D721Med (cell line): ENCODE data around the gene OR51Q1.

ENCODE experiments used
- DNase-seq: peaks from one replicate; pipeline ENCODE4 v3.0.0; 2011; ENCODE audit warnings: low spot score; ENCODE audit not compliant: insufficient read length
- FAIRE-seq: peaks from 2 replicates; lab custom pipeline; 2011; peaks lifted over from hg19 to GRCh38; lab: Jason Lieb, UNC
- TF ChIP-seq, protein P1 (sequence below): IDR thresholded peaks from 2 replicates; pipeline ENCODE4 v1.5.1; 2012; ENCODE audit warnings: mild to moderate bottlenecking, control low read depth; ENCODE audit not compliant: insufficient read depth; ENCODE audit errors: missing control alignments

OR51Q1 gene

GRCh38 chr11:5405173-5405572 is 16.7 kb upstream of the OR51Q1 start:
- TF ChIP-seq, protein P1, sequence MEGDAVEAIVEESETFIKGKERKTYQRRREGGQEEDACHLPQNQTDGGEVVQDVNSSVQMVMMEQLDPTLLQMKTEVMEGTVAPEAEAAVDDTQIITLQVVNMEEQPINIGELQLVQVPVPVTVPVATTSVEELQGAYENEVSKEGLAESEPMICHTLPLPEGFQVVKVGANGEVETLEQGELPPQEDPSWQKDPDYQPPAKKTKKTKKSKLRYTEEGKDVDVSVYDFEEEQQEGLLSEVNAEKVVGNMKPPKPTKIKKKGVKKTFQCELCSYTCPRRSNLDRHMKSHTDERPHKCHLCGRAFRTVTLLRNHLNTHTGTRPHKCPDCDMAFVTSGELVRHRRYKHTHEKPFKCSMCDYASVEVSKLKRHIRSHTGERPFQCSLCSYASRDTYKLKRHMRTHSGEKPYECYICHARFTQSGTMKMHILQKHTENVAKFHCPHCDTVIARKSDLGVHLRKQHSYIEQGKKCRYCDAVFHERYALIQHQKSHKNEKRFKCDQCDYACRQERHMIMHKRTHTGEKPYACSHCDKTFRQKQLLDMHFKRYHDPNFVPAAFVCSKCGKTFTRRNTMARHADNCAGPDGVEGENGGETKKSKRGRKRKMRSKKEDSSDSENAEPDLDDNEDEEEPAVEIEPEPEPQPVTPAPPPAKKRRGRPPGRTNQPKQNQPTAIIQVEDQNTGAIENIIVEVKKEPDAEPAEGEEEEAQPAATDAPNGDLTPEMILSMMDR = no peak
- DNase-seq (no peak), FAIRE-seq (no peak)

GRCh38 chr11:5420993-5421392 is 918 bp upstream of the OR51Q1 start:
- TF ChIP-seq, protein P1 = no peak
- FAIRE-seq (no peak), DNase-seq (no peak)

DNA sequence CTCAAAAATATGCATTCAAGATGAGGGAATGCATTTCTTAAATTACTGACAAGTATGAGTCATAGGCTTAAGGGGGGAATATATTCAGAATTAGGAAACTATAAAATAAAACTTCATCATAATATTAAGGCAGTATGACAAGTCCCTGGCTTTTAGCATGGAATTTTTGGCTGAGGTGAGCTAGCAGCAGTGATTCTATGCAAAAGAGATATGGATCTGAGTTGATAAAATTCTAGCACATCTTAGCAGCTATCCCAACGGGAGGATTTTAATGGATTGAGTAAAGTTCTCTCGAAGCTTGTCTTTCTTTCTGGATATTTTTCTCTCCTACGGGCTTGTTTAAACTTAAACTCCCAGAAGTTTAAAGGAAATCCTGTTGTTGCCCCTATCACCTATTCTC is 1.2 kb downstream of the OR51Q1 start:
- FAIRE-seq (no peak), DNase-seq (no peak)
- TF ChIP-seq, protein P1 = no peak

GRCh38 chr11:5441414-5441813 is 19.5 kb downstream of the OR51Q1 start, which contains the start of gene OR51I1:
Gene OR51I1 (minus strand): TSS chr11:5441514. CDS start chr11:5441514, 0 bp downstream.
- DNase-seq = no peak
- TF ChIP-seq, protein P1 = no peak
- no peak for FAIRE-seq

GRCh38 chr11:5443835-5444393 is 22.0 kb downstream of the OR51Q1 start:
- TF ChIP-seq, protein P1 = no peak
- FAIRE-seq (no peak), DNase-seq (no peak)

DNA sequence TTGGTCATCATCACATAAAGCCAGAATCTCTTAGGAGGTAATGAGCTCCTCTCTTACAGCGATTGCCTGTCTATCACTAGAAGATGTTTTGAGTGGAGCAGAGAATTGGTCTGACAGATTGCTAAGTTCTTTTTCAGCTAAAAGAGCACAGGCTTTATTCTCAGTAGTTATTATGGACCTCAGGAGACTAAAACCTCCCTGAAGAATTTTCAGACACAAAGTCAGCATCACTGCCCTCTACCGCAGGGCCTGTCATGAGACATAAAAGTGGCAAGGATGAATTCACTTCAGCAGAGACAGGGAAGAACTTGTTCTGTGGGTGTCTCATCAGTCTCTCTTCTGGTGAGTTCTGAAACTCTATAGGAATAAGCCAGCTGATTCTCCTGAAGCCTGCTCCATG is 27.1 kb downstream of the OR51Q1 start, which contains the start of gene OR51I2:
Gene OR51I2, plus strand, starts transcription at position 301 of the 400 bp plus-strand sequence. CDS start 4,166 bp downstream, outside the sequence.
- DNase-seq = no peak
- no peak for FAIRE-seq
- TF ChIP-seq, protein P1 = no peak

DNA sequence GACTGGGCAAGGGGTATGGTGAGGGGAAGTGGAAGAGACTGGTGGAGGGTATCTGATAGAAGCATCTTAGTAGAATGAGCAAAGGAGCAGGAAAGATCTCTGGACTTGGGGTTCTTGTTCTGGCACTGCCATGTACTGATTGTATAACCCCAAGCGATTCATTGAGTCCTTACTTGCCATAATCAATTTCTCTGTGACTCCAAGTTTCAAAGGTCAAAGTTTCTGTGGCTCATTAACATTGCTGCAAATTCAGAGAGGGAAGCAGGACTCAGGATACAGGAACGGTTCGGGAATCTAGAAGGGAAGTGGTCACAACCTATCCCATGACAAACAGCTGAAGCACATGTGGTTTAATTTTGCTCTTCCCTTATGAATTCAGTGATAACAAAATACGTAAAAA is 27.5 kb downstream of the OR51Q1 start:
- FAIRE-seq (no peak), DNase-seq (no peak)
- TF ChIP-seq, protein P1 = no peak
